Stimulated activated CD8-positive, alpha-beta memory T cell treated with anti-CD3 and anti-CD28 coated beads, Interleukin-15, amount 100 ng/mL, for 24 hours (primary cell): ENCODE data around the gene TIMM13.
"Not testable (repeated sequence)": the region's sequence is repeated elsewhere in the genome, so short reads cannot be mapped to it uniquely, and the experiment has no call there.

Experiments
- DNase-seq: peaks from one replicate; pipeline ENCODE4 v3.0.0-alpha.2; 2020; ENCODE audit warnings: low read depth

Gene TIMM13

DNA sequence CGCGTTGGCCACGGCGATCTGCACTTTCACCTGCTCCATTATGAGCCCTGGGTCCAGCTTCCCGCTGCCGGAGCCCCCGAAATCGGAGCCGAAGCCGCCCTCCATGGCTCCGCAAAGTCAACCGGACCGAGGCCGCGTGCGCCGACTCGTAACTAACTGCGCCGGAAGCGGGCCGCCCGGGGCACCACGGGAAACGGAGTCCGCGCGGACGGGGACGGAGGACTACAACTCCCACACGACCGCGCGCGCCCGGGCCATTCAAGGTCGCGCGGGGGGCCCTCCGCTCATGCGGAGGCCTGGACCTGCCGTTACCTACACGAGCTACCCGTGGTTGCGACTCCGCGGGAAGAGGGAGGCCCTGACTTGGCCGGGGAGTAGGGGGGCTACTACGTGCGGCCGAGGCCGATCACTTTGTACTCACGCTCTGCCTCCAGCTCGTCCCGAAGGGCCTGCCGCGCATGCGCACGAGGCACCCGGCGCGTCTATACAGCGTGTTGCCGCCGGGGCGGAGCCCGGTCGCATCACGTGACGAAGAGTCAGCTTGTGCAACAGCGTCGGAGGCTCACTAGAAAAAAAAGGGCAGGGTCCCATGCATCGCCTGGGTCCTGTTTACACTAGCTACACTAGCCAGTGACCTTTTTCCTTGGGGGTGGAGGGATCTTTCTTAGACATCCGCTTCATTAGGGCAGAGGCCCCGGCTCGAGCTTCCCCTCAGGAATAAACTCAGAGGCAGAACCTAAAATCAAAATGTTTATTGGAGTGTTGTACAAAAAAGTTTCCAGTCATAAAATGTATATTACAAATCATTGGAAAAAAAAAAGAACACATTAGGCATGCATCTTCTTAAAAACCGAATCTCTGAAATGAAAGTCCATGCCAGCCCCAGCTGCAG, at the start of gene TIMM13:
Gene TIMM13 (minus strand): TSS at position 158 of the 892 bp plus-strand sequence. CDS start 53 bp downstream, at position 105.
- DNase-seq: peak; percentile 94

DNA sequence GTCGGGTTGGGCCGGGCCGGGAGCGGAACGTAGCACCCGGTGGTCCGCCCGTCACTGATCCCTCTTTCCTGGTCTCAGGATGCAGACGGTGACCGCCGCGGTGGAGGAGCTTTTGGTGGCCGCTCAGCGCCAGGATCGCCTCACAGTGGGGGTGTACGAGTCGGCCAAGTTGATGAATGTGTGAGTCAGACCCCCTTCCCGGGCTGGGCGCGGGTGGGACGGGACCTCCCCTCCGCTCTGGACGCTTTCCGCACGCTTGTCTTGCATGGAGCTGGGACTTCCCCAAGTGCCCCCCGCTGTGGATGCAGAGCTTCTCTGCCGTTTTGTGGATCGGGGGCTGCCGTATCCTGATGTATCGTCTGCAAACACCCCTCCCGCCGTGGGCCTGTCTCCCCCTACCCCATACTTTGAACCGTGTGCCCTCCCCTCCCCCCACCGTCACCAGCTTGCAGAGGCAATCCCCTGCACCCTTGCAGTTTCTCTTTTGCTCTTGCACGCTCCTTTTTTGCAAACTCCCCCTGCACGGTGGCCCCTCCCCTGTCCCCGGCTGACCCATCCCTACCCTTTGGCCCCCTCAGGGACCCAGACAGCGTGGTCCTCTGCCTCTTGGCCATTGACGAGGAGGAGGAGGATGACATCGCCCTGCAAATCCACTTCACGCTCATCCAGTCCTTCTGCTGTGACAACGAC, 49.2 kb upstream of the TIMM13 start:
- DNase-seq: peak; percentile 47

GRCh38 chr19:2475702-2476450, 48.5 kb upstream of the TIMM13 start, which contains the start of gene GADD45B:
TSS of gene GADD45B (plus strand) at chr19:2476127. CDS start at chr19:2476359, 232 bp downstream.
- DNase-seq: peak; percentile 92

DNA sequence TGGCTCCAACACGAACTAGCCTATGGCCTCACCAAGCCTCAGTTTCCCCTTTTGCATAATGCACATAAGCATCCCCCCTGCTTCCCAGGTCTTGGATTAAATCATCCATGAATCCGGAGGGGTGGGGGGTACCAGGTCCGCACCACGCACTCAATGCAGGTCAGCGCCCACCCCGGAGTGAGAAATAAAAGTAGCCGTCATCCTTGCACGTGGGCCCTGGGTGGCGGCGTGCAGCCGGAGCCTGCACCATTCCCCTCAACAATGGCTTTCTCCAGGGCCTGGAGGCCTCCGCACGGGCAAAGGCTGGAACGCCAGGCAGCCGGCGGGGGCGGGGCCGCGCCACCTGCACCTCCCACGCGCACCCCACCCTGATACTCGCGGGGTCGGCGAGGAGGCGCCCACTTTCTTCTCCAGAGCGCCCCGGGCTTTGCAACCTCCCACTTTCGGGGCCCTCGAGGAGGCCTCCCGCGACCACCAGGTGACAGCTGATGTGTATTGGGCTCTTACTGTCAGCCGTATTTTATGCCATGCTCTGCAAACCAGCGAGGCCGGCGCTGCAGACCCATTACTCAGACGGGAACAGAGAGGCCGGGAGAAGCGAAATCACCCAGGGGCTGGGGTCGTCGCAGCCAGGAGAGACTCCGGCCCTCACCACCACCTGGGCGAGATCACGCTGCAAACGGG, 47.8 kb upstream of the TIMM13 start:
- DNase-seq: peak; percentile 28

DNA sequence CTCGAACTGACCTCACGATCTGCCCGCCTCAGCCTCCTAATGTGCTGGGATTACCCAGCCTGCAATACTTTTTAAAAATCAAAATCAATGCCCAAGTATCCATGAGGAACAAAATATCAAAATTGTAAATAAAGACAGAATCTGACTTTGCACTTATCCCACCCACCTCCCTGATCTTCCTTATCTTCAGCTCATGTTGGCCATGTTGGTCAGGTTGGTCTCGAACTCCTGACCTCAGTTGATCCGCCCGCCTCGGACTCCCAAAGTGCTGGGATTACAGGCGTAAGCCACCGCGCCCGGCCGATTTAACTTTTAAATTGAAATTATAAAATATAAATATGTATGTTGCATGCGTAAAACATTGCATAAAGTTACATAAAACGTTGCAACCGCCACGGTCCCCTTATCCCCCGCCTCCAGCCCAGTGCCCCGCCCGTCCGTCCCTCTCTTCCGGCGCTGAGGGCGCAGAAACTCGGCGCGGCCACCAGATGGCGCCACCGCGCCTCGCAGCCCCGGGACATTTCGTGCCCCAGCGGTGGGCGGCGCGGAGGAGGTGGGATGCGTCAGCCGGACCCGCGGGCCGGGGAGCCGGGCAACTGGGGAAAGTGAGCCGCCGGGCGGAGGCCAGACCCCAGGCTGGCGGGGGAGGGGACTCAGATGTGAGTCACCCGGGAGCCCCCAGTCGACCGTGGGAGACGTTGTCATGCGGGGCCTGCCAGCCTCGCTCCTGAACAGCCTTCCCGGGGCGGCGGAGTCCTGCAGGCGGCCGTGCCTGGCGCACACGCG, 47.0 kb upstream of the TIMM13 start:
- DNase-seq: peak; percentile 86

DNA sequence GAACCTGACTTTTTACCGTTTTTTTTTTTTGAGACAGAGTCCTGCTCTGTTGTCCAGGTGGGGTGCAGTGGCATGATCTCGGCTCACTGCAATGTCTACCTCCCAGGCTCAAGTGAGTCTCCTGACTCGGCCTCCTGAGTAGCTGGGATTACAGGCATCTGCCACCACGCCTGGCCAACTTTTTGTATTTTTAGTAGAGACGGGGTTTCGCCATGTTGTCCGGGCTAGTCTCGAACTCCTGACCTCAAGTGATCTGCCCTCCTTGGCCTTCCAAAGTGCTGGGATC, 42.5 kb upstream of the TIMM13 start:
- DNase-seq: not testable (repeated sequence)

DNA sequence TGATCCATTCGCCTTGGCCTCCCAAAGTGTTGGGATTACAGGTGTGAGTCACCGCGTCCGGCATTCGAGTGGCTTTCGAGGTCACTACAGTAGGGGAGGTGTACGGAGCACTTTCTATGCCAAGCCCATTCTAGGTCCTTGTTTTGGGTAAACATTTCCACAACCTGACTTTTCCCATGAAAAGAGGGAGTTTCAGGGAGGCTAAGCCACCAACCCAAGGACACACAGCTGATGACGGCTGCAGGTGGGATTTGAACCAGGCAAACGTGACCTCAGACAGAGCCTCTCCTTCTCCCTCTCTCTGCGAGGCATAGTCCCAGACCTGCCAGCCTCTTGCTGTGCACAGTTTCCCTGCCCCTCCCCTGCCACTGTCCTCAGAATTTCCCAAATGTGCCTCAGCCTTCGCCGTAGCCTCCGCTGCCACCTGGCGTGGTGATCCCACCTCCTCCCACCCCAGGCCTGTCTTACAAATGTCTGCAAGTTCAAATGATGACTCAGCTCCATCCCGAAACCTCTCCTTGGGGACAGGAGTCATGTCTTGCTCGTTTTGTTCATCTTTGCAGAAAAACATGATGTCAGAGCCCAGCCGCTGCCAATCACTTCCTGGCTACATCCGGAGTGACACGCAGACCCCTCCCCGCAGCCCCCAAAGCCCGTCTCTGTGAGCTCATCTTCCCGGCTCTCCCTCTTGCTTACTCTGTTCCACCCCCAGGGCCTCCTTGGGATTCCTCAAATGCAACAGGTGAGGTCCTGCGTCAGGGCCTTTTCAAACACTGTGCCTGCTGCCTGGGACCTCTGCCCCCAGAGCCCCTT, 41.9 kb upstream of the TIMM13 start:
- DNase-seq: no peak

DNA sequence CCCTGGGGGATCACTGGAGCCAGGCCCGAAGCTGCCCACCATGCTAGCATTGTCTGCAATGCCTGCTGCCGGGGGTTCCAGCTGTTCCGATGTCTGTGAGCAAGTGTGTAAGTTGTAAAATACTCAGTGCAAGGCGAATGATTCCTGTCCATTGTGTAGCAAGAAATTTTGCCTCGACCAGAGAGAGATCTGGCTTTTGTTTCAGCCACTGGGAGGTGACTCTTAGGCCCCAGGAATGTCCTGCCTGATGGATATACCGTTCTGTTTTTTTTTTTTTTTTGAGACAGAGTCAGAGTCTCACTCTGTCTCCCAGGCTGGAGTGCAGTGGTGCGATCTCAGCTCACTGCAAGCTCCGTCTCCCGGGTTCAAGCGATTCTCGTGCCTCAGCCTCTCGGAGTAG, 41.2 kb upstream of the TIMM13 start:
- DNase-seq: no peak

- DNase-seq: no peak
Measured at GRCh38 chr19:2464389-2464788, 37.0 kb upstream of the TIMM13 start.

DNA sequence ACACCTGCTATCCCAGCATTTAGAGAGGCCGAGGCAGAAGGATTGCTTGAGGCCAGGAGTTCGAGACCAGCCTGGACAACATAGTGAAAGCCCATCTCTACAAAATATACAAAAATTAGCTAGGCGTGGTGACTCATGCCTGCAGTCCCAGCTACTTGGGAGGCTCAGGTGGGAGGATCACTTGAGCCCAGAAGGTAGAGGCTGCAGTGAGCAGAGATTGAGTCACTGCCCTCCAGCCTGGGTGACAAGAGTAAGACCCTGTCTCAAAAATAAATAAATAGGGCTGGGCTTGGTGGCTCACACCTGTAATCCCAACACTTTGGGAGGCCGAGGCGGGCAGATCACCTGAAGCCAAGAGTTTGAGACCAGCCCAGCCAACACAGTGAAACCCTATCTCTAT, 36.3 kb upstream of the TIMM13 start:
- DNase-seq: not testable (repeated sequence)

DNA sequence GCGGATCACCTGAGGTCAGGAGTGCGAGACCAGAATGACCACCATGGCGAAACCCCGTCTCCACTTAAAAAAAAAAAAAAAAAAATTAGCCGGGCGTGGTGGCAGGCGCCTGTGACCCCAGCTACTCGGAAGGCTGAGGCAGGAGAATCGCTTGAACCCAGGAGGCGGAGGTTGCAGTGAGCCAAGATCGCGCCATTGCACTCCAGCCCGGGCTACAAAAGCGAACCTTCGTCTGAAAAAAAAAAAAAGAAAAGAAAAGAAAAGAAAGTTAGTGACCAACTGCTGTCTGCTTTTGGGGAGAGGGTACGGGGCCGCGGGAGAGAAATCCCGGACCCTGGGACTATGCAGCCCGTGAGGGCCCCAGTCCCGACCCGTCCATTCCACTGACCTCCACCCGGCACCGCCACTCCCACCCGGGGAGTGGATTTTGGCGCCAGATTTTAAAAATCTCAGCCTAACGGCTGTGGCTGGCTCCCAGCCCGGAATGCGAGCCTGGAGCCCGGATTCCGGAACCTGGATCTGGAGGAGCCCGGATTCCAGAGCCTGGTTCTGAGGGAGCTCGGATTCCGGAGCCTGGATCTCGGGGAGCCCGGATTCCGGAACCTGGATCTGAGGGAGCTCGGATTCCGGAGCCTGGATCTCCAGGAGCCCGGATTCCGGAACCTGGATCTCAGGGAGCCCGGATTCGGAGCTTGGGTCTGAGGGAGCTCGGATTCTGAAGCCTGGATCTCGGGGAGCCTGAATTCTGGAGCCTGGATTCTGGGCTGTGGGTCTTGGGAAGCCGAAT, 35.4 kb upstream of the TIMM13 start:
- DNase-seq: no peak

GRCh38 chr19:2461751-2462634, 34.6 kb upstream of the TIMM13 start:
- DNase-seq: peak; percentile 35

DNA sequence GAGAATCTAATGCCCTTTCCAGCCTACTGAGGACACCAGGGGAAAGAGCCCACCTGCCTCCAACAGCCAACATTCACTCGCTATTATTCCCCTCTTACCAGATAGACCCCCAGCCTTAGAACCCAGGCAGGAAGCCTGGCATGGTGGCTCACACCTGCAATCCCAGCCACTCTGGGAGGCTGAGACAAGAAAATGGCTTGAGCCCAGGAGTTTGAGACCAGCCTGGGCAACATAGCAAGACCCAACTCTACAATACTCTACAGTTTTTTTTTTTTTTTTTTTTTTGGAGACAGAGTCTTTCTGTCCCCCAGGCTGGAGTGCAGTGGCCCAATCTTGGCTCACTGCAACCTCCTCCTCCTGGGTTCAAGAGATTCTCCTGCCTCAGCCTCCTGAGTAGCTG, 32.9 kb upstream of the TIMM13 start:
- no peak for DNase-seq

- DNase-seq: not testable (repeated sequence)
Measured at GRCh38 chr19:2458776-2459175, 31.4 kb upstream of the TIMM13 start.

- DNase-seq: no peak
Measured at GRCh38 chr19:2458054-2458453, 30.7 kb upstream of the TIMM13 start.

GRCh38 chr19:2457394-2458037, 30.1 kb upstream of the TIMM13 start:
- no peak for DNase-seq

GRCh38 chr19:2455851-2456570, 28.6 kb upstream of the TIMM13 start:
- peak; percentile 18 for DNase-seq
